ENCODE results near the gene NLRP12. TPM values are rescaled to one million over a fixed set of nuclear protein-coding genes. Genes with fewer than 3 reads are reported as not detected.
"Not testable (repeated sequence)": the region's sequence is repeated elsewhere in the genome, so short reads cannot be mapped to it uniquely, and the experiment has no call there.

NLRP12 gene
- total RNA-seq: under 1 TPM in 1 of 2 experiments, not detected in 1; 0.08 TPM

- peaks cover 2% of the 10 kb centered on the region for H3K4me1 Mint-ChIP-seq
- H3K27ac Mint-ChIP-seq: no peak within 1 kb of the TSS
- no peaks in the 10 kb centered on the region for H3K9me3 Mint-ChIP-seq
- no peak within 1 kb of the TSS for H3K4me3 Mint-ChIP-seq
- POLR2A ChIA-PET: no interaction called here
- CTCF ChIA-PET: interaction anchor here (0.6 kb wide), 2 partner anchors 31 to 657 kb away, joined by 3 read pairs; no protein-coding TSS in a partner anchor
- no peak for DNase-seq
- H3K27me3 Mint-ChIP-seq: peaks cover 8% of the 10 kb centered on the region
- H3K36me3 Mint-ChIP-seq (ENCODE audit: low read depth): no peaks in the 10 kb centered on the region
These were observed at the start of gene NLRP12 for GRCh38 chr19:53824134-53824611. Gene NLRP12, minus strand, starts transcription at chr19:53824314. Its CDS starts 140 bp downstream, at chr19:53824174.

GRCh38 chr19:53872762-53873161, 48.6 kb upstream of the NLRP12 start:
- H3K4me1 Mint-ChIP-seq: peaks cover 61% of the 10 kb centered on the region
- DNase-seq: no peak
- H3K27ac Mint-ChIP-seq: peak overlapping the region; percentile 86
- no peaks in the 10 kb centered on the region for H3K27me3 Mint-ChIP-seq
- H3K4me3 Mint-ChIP-seq: no peak overlapping the region
- H3K9me3 Mint-ChIP-seq: no peaks in the 10 kb centered on the region
- POLR2A ChIA-PET: no interaction called here
- CTCF ChIA-PET: interaction anchor here (1.2 kb wide), 1 partner anchor 150 kb away, joined by 3 read pairs; no protein-coding TSS in a partner anchor
- peaks cover 64% of the 10 kb centered on the region for H3K36me3 Mint-ChIP-seq (ENCODE audit: low read depth)

- DNase-seq: no peak
- Mint-ChIP-seq H3K4me3 (peak overlapping the region; percentile 26), H3K36me3 (ENCODE audit: low read depth) (peaks cover 55% of the 10 kb centered on the region), H3K27ac (peak overlapping the region; percentile 41), H3K4me1 (peaks cover 59% of the 10 kb centered on the region), H3K27me3 (no peaks in the 10 kb centered on the region), H3K9me3 (no peaks in the 10 kb centered on the region)
- ChIA-PET POLR2A (interaction anchor here (1.7 kb wide), 1 partner anchor 20 kb away, joined by 6 read pairs; no protein-coding TSS in a partner anchor), CTCF (interaction anchor here (1.9 kb wide), 1 partner anchor 10 kb away, joined by 4 read pairs; the partner anchor contains the start of gene PRKCG)
These were observed 47.3 kb upstream of the NLRP12 start for GRCh38 chr19:53871454-53871853.

GRCh38 chr19:53870485-53870844, 46.4 kb upstream of the NLRP12 start:
- peak overlapping the region; percentile 61 for H3K4me3 Mint-ChIP-seq
- POLR2A ChIA-PET: interaction anchor here (1.7 kb wide), 1 partner anchor 19 kb away, joined by 6 read pairs; no protein-coding TSS in a partner anchor
- H3K27me3 Mint-ChIP-seq: no peaks in the 10 kb centered on the region

GRCh38 chr19:53869805-53870484, 45.8 kb upstream of the NLRP12 start:
- peaks cover 64% of the 10 kb centered on the region for H3K4me1 Mint-ChIP-seq
- H3K4me3 Mint-ChIP-seq: peak overlapping the region; percentile 97
- CTCF ChIA-PET: interaction anchor here (1.9 kb wide), 1 partner anchor 12 kb away, joined by 4 read pairs; the partner anchor contains the start of gene PRKCG
- peak overlapping the region; percentile 81 for H3K27ac Mint-ChIP-seq
- not testable (repeated sequence) for H3K27me3 Mint-ChIP-seq, H3K9me3 Mint-ChIP-seq, DNase-seq
- POLR2A ChIA-PET: interaction anchor here (1.7 kb wide), 1 partner anchor 18 kb away, joined by 6 read pairs; no protein-coding TSS in a partner anchor
- peaks cover 44% of the 10 kb centered on the region for H3K36me3 Mint-ChIP-seq (ENCODE audit: low read depth)

More at GRCh38 chr19:53870485-53870844, 46.4 kb upstream of the NLRP12 start:
- H3K36me3 Mint-ChIP-seq (ENCODE audit: low read depth): peaks cover 47% of the 10 kb centered on the region
- DNase-seq: no peak
- H3K27ac Mint-ChIP-seq: peak overlapping the region; percentile 41
- peaks cover 64% of the 10 kb centered on the region for H3K4me1 Mint-ChIP-seq
- H3K9me3 Mint-ChIP-seq: no peaks in the 10 kb centered on the region
- CTCF ChIA-PET: interaction anchor here (1.9 kb wide), 1 partner anchor 11 kb away, joined by 4 read pairs; the partner anchor contains the start of gene PRKCG

- DNase-seq: peak; percentile 92
- no peaks in the 10 kb centered on the region for H3K9me3 Mint-ChIP-seq
- peaks cover 59% of the 10 kb centered on the region for H3K4me1 Mint-ChIP-seq
- ChIA-PET POLR2A (interaction anchor here (0.6 to 4.0 kb wide), 5 partner anchors 8 to 36 kb away, joined by 3 to 49 read pairs (median 10); partner anchors contain the start of gene PRKCG), CTCF (interaction anchor here (0.9 to 1.1 kb wide), 2 partner anchors 17 to 161 kb away, joined by 3 to 5 read pairs; no protein-coding TSS in a partner anchor)
- peak overlapping the region; percentile 81 for H3K27ac Mint-ChIP-seq
- no peaks in the 10 kb centered on the region for H3K27me3 Mint-ChIP-seq
- peaks cover 36% of the 10 kb centered on the region for H3K36me3 Mint-ChIP-seq (ENCODE audit: low read depth)
- peak overlapping the region; percentile 97 for H3K4me3 Mint-ChIP-seq
These were observed 45.0 kb upstream of the NLRP12 start for GRCh38 chr19:53868892-53869804.

GRCh38 chr19:53868091-53868891, 44.2 kb upstream of the NLRP12 start:
- CTCF ChIA-PET: interaction anchor here (0.9 to 3.5 kb wide), 6 partner anchors 8 to 162 kb away, joined by 3 to 31 read pairs (median 4); partner anchors contain the start of gene PRKCG
- peak; percentile 59 for DNase-seq
- H3K4me3 Mint-ChIP-seq: peak overlapping the region; percentile 97
- peak overlapping the region; percentile 80 for H3K27ac Mint-ChIP-seq
- peaks cover 27% of the 10 kb centered on the region for H3K36me3 Mint-ChIP-seq (ENCODE audit: low read depth)
- POLR2A ChIA-PET: interaction anchor here (0.6 to 4.0 kb wide), 10 partner anchors 8 to 323 kb away, joined by 3 to 49 read pairs (median 8); partner anchors contain the start of genes PRKCG and TSEN34
- H3K4me1 Mint-ChIP-seq: peaks cover 51% of the 10 kb centered on the region
- no peaks in the 10 kb centered on the region for H3K9me3 Mint-ChIP-seq
- no peaks in the 10 kb centered on the region for H3K27me3 Mint-ChIP-seq

- DNase-seq: peak; percentile 100
- ChIA-PET CTCF (interaction anchor here (0.9 to 3.5 kb wide), 7 partner anchors 9 to 163 kb away, joined by 3 to 31 read pairs (median 4); partner anchors contain the start of gene PRKCG), POLR2A (interaction anchor here (0.8 to 4.0 kb wide), 9 partner anchors 8 to 324 kb away, joined by 3 to 49 read pairs (median 10); partner anchors contain the start of genes PRKCG and TSEN34)
- Mint-ChIP-seq H3K36me3 (ENCODE audit: low read depth) (peaks cover 21% of the 10 kb centered on the region), H3K9me3 (no peaks in the 10 kb centered on the region), H3K4me1 (peaks cover 43% of the 10 kb centered on the region), H3K27me3 (peaks cover 2% of the 10 kb centered on the region), H3K27ac (peak within 1 kb of the TSS; percentile 90), H3K4me3 (peak within 1 kb of the TSS; percentile 97)
These were observed 43.3 kb upstream of the NLRP12 start, which contains the start of gene MYADM for GRCh38 chr19:53867225-53868090. Gene MYADM, plus strand, starts transcription at chr19:53867883. Its CDS starts 5,647 bp downstream, at chr19:53873530.

- ChIA-PET CTCF (interaction anchor here (0.7 to 3.5 kb wide), 8 partner anchors 12 to 270 kb away, joined by 3 to 31 read pairs (median 4); partner anchors contain the start of gene CNOT3), POLR2A (interaction anchor here (1.0 to 4.0 kb wide), 7 partner anchors 10 to 324 kb away, joined by 4 to 49 read pairs (median 11); partner anchors contain the start of genes PRKCG and TSEN34)
- peak overlapping the region; percentile 90 for H3K27ac Mint-ChIP-seq
- H3K36me3 Mint-ChIP-seq (ENCODE audit: low read depth): peaks cover 20% of the 10 kb centered on the region
- no peak for DNase-seq
- peaks cover 2% of the 10 kb centered on the region for H3K27me3 Mint-ChIP-seq
- no peaks in the 10 kb centered on the region for H3K9me3 Mint-ChIP-seq
- H3K4me1 Mint-ChIP-seq: peaks cover 43% of the 10 kb centered on the region
- H3K4me3 Mint-ChIP-seq: peak overlapping the region; percentile 97
These were observed 42.7 kb upstream of the NLRP12 start for GRCh38 chr19:53866865-53867224.

- Mint-ChIP-seq H3K36me3 (ENCODE audit: low read depth) (peaks cover 14% of the 10 kb centered on the region), H3K27me3 (peaks cover 2% of the 10 kb centered on the region), H3K4me3 (peak overlapping the region; percentile 97), H3K9me3 (no peaks in the 10 kb centered on the region), H3K27ac (peak overlapping the region; percentile 90), H3K4me1 (peaks cover 38% of the 10 kb centered on the region)
- peak; percentile 80 for DNase-seq
- CTCF ChIA-PET: interaction anchor here (0.6 to 3.5 kb wide), 11 partner anchors 12 to 332 kb away, joined by 3 to 31 read pairs (median 4); partner anchors contain the start of genes CNOT3 and PRKCG
- POLR2A ChIA-PET: interaction anchor here (0.8 to 4.0 kb wide), 10 partner anchors 9 to 532 kb away, joined by 3 to 49 read pairs (median 4); partner anchors contain the start of genes CNOT3, PRKCG and TSEN34
These were observed 42.1 kb upstream of the NLRP12 start for GRCh38 chr19:53865918-53866864.
